GM12878 (cell line): ENCODE results near the gene DNAJB2. TPM values are rescaled to one million over a fixed set of nuclear protein-coding genes. Genes with fewer than 3 reads are reported as not detected.
A peak's percentile ranks its signal among the peaks of the same experiment; 100 is the strongest.

Source experiments
- ATAC-seq: fragments of 200-7000 bp; cut with Tn5 transposase; 3 replicates; pipeline ENCODE4 v1.9.1; 2020; ENCODE audit warnings: mild to moderate bottlenecking, moderate library complexity
- BruUV-seq: library from RNA; stranded (reverse); fragments of 400-500 nt; replicated peaks from 2 replicates; lab custom pipeline; 2021; lab: Mats Ljungman, UMichigan
- CTCF ChIA-PET: fragments of 300-600 bp; sonication (Branson Sonifier 250); formaldehyde crosslinking; extraction: SDS; loops from one replicate; lab custom pipeline; 2021; ENCODE audit warnings: inconsistent platforms; lab: Yijun Ruan, JAX
- POLR2A ChIA-PET: fragments of 350-600 bp; formaldehyde crosslinking; extraction: SDS; loops from one replicate; lab custom pipeline; 2021; ENCODE audit warnings: inconsistent platforms; lab: Charles Lee
- RAD21 ChIA-PET: fragments of 300-600 bp; sonication (Branson Sonifier 250); formaldehyde crosslinking; loops from one replicate; lab custom pipeline; 2023; ENCODE audit warnings: antibody characterized with exemption; ENCODE audit not compliant: unreplicated experiment; lab: Charles Lee
- SMC1A ChIA-PET: fragments of 300-600 bp; sonication (Branson Sonifier 250); formaldehyde crosslinking; loops from one replicate; lab custom pipeline; 2023; ENCODE audit not compliant: unreplicated experiment, uncharacterized antibody; lab: Charles Lee
- DNase-seq: peaks from one replicate; pipeline ENCODE4 v3.0.0-alpha.2; 2011; ENCODE audit warnings: low read depth, low spot score
- FAIRE-seq: peaks from 3 replicates; lab custom pipeline; 2011; peaks lifted over from hg19 to GRCh38; lab: Jason Lieb, UNC
- H2AFZ ChIP-seq: 2 replicates; pipeline ENCODE4 v1.6.0; 2011; ENCODE audit warnings: low read depth, low read length, control low read depth; ENCODE audit not compliant: control insufficient read depth
- H3K27ac ChIP-seq: 2 replicates; pipeline ENCODE4 v1.5.1; 2011; ENCODE audit warnings: control low read depth; ENCODE audit not compliant: control insufficient read depth, insufficient read depth
- H3K27me3 ChIP-seq, 2 experiments: replicated peaks in 1 of 2; 2 replicates each; pipeline versions ENCODE4 v1.6.0 to v1.6.1; 2011; ENCODE audit warnings: low read length in 1 of 2; ENCODE audit not compliant: control insufficient read depth in 2 of 2, insufficient read depth in 2 of 2
- H3K36me3 ChIP-seq, 2 experiments: 2 replicates each; pipeline ENCODE4 v1.5.1; 2011; ENCODE audit warnings: low read length in 1 of 2; ENCODE audit not compliant: control insufficient read depth in 2 of 2, insufficient read depth in 2 of 2
- H3K4me1 ChIP-seq: 2 replicates; pipeline ENCODE4 v1.6.1; 2011; ENCODE audit warnings: mild to moderate bottlenecking, low read length, moderate library complexity, mixed read lengths; ENCODE audit not compliant: control insufficient read depth, insufficient read depth
- H3K4me2 ChIP-seq: 2 replicates; pipeline ENCODE4 v1.6.0; 2011; ENCODE audit warnings: control low read depth; ENCODE audit not compliant: control insufficient read depth, insufficient read depth
- H3K4me3 ChIP-seq: fragments of 200-600 bp; sonication (generic); 2 replicates; pipeline ENCODE4 v1.5.1; 2016
- H3K79me2 ChIP-seq: 2 replicates; pipeline ENCODE4 v1.6.0; 2011; ENCODE audit warnings: low read length; ENCODE audit not compliant: control insufficient read depth, insufficient read depth
- H3K9ac ChIP-seq: 2 replicates; pipeline ENCODE4 v1.8.0; 2011; ENCODE audit warnings: low read length, control low read depth, mixed read lengths; ENCODE audit not compliant: control insufficient read depth, insufficient read depth
- H3K9me3 ChIP-seq: replicated peaks from 3 replicates; pipeline ENCODE4 v1.5.1; 2011; ENCODE audit warnings: mild to moderate bottlenecking, low read length; ENCODE audit not compliant: control insufficient read depth, insufficient read depth
- H4K20me1 ChIP-seq: 2 replicates; pipeline ENCODE4 v1.6.0; 2011; ENCODE audit not compliant: control insufficient read depth, insufficient read depth
- BCLAF1 ChIP-seq: fragments of 450-650 bp; IDR thresholded peaks from 2 replicates; pipeline ENCODE4 v1.6.1; 2017; ENCODE audit warnings: antibody characterized with exemption, mild to moderate bottlenecking, moderate library complexity
- EP300 ChIP-seq, 2 experiments: fragments of 150-350 bp in 1 of 2; IDR thresholded peaks; 2 replicates each; pipeline ENCODE4 v1.6.1; 2011 to 2012; ENCODE audit warnings: low read depth in 2 of 2, low read length in 2 of 2, borderline replicate concordance in 1 of 2, improper control_type of control experiment in 1 of 2, inconsistent platforms in 1 of 2; ENCODE audit not compliant: control insufficient read depth in 1 of 2
- ETV6 ChIP-seq, 2 experiments: fragments of 450-650 bp in 1 of 2; IDR thresholded peaks in 1 of 2; conservative IDR thresholded peaks in 1 of 2; 2 replicates each; pipeline ENCODE4 v1.6.1; 2014; ENCODE audit warnings: antibody characterized with exemption in 1 of 2, borderline replicate concordance in 1 of 2, low read depth in 1 of 2, mild to moderate bottlenecking in 1 of 2, moderate library complexity in 1 of 2
- HDGF ChIP-seq: fragments of 450-650 bp; IDR thresholded peaks from 2 replicates; pipeline ENCODE4 v1.6.1; 2016; ENCODE audit warnings: antibody characterized with exemption
- IKZF2 ChIP-seq, 2 experiments: fragments of 450-650 bp; IDR thresholded peaks; 2 replicates each; pipeline ENCODE4 v1.6.1; 2017; ENCODE audit warnings: mild to moderate bottlenecking in 2 of 2, moderate library complexity in 2 of 2
- MAX ChIP-seq: IDR thresholded peaks from 2 replicates; pipeline ENCODE4 v1.6.1; 2012; ENCODE audit warnings: low read depth, low read length, improper control_type of control experiment
- NBN ChIP-seq: fragments of 450-650 bp; IDR thresholded peaks from 2 replicates; pipeline ENCODE4 v1.6.1; 2016
- NFYA ChIP-seq: IDR thresholded peaks from 2 replicates; pipeline ENCODE4 v1.6.1; 2011; ENCODE audit warnings: low read depth, mild to moderate bottlenecking, low read length, improper control_type of control experiment, borderline replicate concordance
- POLR2AphosphoS2 ChIP-seq: IDR thresholded peaks from 2 replicates; pipeline ENCODE4 v1.6.1; 2011; ENCODE audit warnings: low read depth, mild to moderate bottlenecking, low read length, improper control_type of control experiment, moderate library complexity
- SMAD5 ChIP-seq: IDR thresholded peaks from 2 replicates; pipeline ENCODE4 v1.6.1; 2016; ENCODE audit warnings: antibody characterized with exemption, low read depth
- STAT1 ChIP-seq: fragments of 450-650 bp; conservative IDR thresholded peaks from 2 replicates; pipeline ENCODE4 v1.6.1; 2014; ENCODE audit warnings: antibody characterized with exemption, mild to moderate bottlenecking
- USF1 ChIP-seq: IDR thresholded peaks from 2 replicates; pipeline ENCODE4 v1.6.1; 2011; ENCODE audit warnings: borderline replicate concordance, low read depth, mild to moderate bottlenecking, moderate library complexity, mixed read lengths, low read length; ENCODE audit not compliant: insufficient read depth; ENCODE audit errors: extremely low read length
- ZBTB40 ChIP-seq: fragments of 450-650 bp; IDR thresholded peaks from 2 replicates; pipeline ENCODE4 v1.6.1; 2016; ENCODE audit warnings: mild to moderate bottlenecking, moderate library complexity, borderline replicate concordance
- ZNF217 ChIP-seq: fragments of 450-650 bp; IDR thresholded peaks from 2 replicates; pipeline ENCODE4 v1.6.1; 2017; ENCODE audit warnings: antibody characterized with exemption, mild to moderate bottlenecking
- WGBS: methylation state at CpG from one replicate; pipeline ENCODE4 v1.1.6; 2016; ENCODE audit warnings: low lambda C conversion rate; ENCODE audit not compliant: insufficient replicate concordance, insufficient coverage; ENCODE audit errors: missing lambda C conversion rate; 5-methylcytosine and 5-hydroxymethylcytosine counted together
- in situ Hi-C: fragments of 300-500 bp; cut with MboI; formaldehyde crosslinking; loops from 9 replicates; pipeline ENCODE4 v1.14.3; 2018; ENCODE audit warnings: mixed read lengths
- intact Hi-C: fragments of 100-400 bp; cut with micrococcal nuclease; formaldehyde crosslinking; loops from one replicate; pipeline ENCODE4 v1.14.2; 2022; ENCODE audit not compliant: unreplicated experiment
- polyA plus RNA-seq, 11 experiments: library from polyadenylated mRNA; depleted of rRNA in 4 of 11; unstranded in 6 of 11; stranded (reverse) in 5 of 11; fragments of >200 nt; fragmentation: Nextera tagmentation in 4 of 11; fragmentation: Illumina TruSeq in 1 of 11; extraction: Ambion mirVana in 4 of 11; extraction: Trizol in 1 of 11; gene quantifications; 1 replicate in 1 of 11; 2 replicates in 10 of 11; pipeline versions ENCODE4 v1.2.1 to v1.2.3, GENCODE V29; 2011 to 2016; ENCODE audit warnings: inconsistent platforms in 2 of 11, missing spikeins in 2 of 11, low read depth in 1 of 11
- total RNA-seq, 4 experiments: library from RNA; depleted of rRNA in 3 of 4; stranded (reverse); fragments of >200 nt in 3 of 4; fragmentation: Illumina TruSeq in 1 of 4; extraction: Trizol in 1 of 4; gene quantifications; 2 replicates each; pipeline versions ENCODE4 v1.2.1 to v1.2.3, GENCODE V29; 2013 to 2021

Gene DNAJB2
- total and polyA plus RNA-seq, 10 of the 15 experiments (the other 5 are each of a cell fraction or from before 2014, with no cell fraction given) = 0.26 to 36.5 (median 12.5) TPM

- RAD21 ChIA-PET = interaction anchor here (0.6 to 5.9 kb wide), 15 partner anchors 15 to 385 kb away, joined by 3 to 78 read pairs (median 4); partner anchors contain the start of genes ABCB6, CNPPD1, GLB1L and GMPPA
- ATAC-seq (peak; percentile 0; the same call in 2 of the 3 replicates), DNase-seq (no peak), FAIRE-seq (no peak)
- POLR2A ChIA-PET = interaction anchor here (0.5 to 7.0 kb wide), 11 partner anchors 9 to 385 kb away, joined by 3 to 160 read pairs (median 10); partner anchors contain the start of genes ANKZF1, ATG9A, CNPPD1 and DNPEP
- SMC1A ChIA-PET = interaction anchor here (0.6 to 8.8 kb wide), 12 partner anchors 12 to 145 kb away, joined by 3 to 98 read pairs (median 4); partner anchors contain the start of genes CNPPD1, GLB1L, NHEJ1 and STK16
- Histone ChIP-seq H4K20me1 (no peaks in the 10 kb centered on the region), H3K9ac (peak overlapping the region; percentile 72), H3K27ac (peak overlapping the region; percentile 90), H3K27me3 (no peaks in the 10 kb centered on the region), H3K4me2 (peak overlapping the region; percentile 95), H2AFZ (peak overlapping the region; percentile 98), H3K4me3 (peak overlapping the region; percentile 71), H3K36me3 (no peaks in the 10 kb centered on the region; a peak in 1 of 4 replicates), H3K79me2 (peaks cover 6% of the 10 kb centered on the region), H3K4me1 (peaks cover 26% of the 10 kb centered on the region), H3K9me3 (no peaks in the 10 kb centered on the region)
- WGBS = 0% methylated on average over 9 of the region's 9 CpGs
- no TSS peak for BruUV-seq
- CTCF ChIA-PET = interaction anchor here (0.5 to 13.5 kb wide), 18 partner anchors 8 to 249 kb away, joined by 3 to 257 read pairs (median 10); partner anchors contain the start of genes ANKZF1, ATG9A, CNPPD1 and DNPEP
- in situ Hi-C loops (no loop called here), intact Hi-C loops (loop anchor here (1.0 to 5.0 kb wide), 7 partner anchors 17 to 319 kb away; partner anchors contain the start of genes ANKZF1, ATG9A, CNPPD1 and NHEJ1)
- 0 out of 2 replicates have a peak, but pooled peaks have one; percentile 29 for TF ChIP-seq POLR2AphosphoS2
- TF ChIP-seq NBN = peak; percentile 95
- TF ChIP-seq HDGF = peak; percentile 95
- TF ChIP-seq USF1 = no peak
- TF ChIP-seq IKZF2 (IDR thresholded peaks at IDR 0.05) = peak in 1 of 2 experiments; percentile 61
- peak; percentile 36; the same call in 1 of the 2 replicates for TF ChIP-seq ZBTB40
- no peak for TF ChIP-seq ETV6 (conservative IDR thresholded peaks at IDR 0.05 in 1 of 2, IDR thresholded peaks at IDR 0.05 in 1 of 2; ENCODE audit: borderline replicate concordance in 1 of 2, low read depth in 1 of 2)
- TF ChIP-seq NFYA = no peak
- no peak for TF ChIP-seq ZNF217
- TF ChIP-seq BCLAF1 = no peak
- TF ChIP-seq EP300 (IDR thresholded peaks at IDR 0.05; ENCODE audit: borderline replicate concordance in 1 of 2, control insufficient read depth in 1 of 2, low read depth in 2 of 2, low read length in 2 of 2) = peak; percentile 42 to 59; a peak in 2 of 4 replicates
- 0 out of 2 replicates have a peak, but pooled peaks have one; percentile 56 for TF ChIP-seq SMAD5
- no peak for TF ChIP-seq STAT1
- no peak for TF ChIP-seq MAX
Observed at GRCh38 chr2:219278655-219279150, 463 bp upstream of the DNAJB2 start.
